Activated CD8-positive, alpha-beta memory T cell treated with anti-CD3 and anti-CD28 coated beads for 4 hours (primary cell): ENCODE data around the gene TMEM8B.
"Not testable (repeated sequence)": the region's sequence is repeated elsewhere in the genome, so short reads cannot be mapped to it uniquely, and the experiment has no call there.

Experiments used
- DNase-seq, 2 donors: peaks; one replicate each; pipeline ENCODE4 v3.0.0-alpha.2; 2020; ENCODE audit warnings: low read depth in 2 of 2

Gene TMEM8B

DNA sequence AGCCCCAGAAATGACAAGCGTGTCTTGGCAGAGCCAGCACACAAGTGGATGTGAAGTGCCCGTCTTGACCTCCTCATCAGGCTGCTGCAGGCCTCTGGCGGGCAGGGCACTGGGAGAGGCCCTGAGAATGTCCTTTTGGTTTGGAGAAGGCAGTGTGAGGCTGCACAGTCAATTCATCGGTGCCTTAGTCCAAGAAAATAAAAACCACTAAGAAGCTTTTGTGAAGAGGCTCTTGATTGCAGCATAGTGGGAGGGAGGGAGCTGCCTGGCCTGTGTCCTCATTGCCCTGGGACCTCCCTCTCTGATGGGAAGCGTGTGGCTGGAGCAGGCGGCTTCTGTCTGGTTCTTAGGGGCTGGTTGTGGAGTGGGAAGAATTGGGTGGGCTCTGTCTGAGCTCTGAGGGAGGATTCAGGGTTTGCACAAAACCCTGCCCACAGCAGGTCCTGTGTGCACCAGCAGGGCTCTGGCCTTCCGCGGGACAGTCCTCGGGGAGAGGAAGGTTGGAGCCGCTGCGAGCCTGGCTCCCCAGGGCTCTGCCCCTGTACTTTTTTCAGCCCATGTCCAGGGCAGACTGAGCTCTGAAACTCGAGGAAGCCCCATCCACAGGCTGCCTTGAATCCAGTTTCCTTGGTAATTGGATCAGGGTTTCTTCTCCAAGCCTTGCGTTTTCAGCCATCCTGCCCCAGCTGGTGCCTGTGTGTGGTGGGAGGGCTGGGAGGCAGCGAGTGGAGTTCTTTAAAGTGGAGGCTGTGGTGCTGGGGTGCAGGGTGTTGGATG lies 78.1 kb downstream of the TMEM8B start:
- no peak for DNase-seq

DNA sequence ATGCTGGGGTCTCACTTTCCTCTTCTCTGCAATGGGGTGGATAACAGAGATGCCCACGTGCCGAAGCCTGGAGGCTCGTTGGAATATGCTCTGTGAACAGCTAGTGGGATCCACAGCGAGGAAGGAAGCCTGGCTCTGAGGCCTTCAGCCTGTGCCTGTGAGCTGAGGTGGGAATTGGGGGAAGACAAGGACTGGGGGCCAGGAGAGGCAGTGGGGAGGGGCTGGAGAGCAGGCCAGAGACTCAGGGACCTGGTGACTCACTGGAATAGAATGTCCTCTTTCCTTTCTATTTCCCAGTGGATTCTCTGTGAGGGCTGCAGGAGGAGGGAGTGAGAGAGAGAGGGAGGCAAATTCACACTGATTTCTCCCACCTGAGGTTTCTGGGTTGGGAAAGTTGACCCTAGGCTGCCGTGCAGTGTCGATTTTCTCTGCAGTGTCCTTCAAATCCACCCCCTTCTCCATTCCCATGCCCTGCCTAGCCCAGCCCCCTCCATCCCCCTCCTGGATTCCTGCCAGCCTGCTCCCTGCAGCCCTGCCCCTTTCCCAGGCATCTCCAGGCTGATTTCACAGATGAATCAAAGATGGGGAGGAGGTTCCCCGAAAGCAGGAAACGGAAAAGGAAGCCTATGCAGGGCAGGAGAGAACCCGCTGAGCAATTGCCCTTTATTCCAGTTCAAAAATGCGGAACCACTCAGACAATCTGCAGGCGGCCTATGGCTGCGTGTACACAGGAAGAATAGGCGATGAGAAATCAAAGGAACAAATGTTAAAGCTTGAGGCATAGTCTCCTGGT lies 78.9 kb downstream of the TMEM8B start:
- no peak for DNase-seq

DNA sequence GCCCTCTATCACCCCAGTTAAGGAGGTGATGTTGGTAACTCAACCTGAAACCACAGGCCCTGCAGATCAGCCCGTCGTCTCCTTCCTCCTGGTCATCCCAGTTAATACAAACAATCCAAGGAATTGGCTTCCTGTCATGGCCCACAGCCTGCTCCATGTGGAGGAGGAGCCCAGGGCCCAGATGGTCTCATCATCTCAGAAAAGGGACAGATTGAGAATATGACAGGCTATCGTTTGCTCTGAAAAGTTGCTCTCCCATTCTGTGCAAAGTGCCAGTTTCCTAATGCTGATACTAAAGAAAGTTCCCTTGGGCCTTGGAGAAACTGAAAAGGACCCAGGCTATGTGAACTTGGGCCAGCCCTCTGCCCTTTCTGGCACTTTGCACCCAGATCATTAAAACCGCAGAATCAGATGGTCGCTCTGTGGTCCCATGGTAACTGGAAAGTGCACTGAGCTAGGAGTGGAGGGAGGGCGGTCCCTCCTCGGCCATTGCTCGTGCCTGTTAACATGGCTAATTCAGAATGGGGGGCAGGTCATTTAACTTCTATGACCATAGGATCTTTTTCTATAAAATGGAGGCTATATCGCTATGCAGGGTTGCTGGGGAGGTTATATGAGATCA lies 79.6 kb downstream of the TMEM8B start:
- no peak for DNase-seq

DNA sequence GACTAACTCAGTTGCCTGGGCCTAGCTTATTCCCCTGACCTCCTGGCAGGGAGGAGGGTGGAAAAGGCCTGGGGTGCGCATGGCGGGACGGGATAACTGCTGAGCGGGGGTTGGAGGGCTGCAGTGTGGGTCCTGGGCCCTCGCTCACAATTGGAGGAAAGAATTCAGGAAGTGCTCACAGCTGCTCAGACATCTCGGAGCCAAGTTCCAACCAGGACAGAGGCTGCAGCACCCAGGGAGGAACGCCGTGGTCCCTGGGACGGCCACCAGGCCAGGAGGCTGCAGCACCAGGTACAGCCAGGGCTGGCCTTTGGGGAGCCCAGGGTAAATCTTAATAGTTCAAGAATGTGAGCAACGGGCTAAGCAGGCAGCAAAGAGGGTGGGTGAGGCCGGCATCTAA lies 80.2 kb downstream of the TMEM8B start, which contains the start of gene SPAAR:
Gene SPAAR (plus strand): TSS at position 217 of the 400 bp plus-strand sequence. CDS start 974 bp downstream, outside the sequence.
- DNase-seq = no peak

DNA sequence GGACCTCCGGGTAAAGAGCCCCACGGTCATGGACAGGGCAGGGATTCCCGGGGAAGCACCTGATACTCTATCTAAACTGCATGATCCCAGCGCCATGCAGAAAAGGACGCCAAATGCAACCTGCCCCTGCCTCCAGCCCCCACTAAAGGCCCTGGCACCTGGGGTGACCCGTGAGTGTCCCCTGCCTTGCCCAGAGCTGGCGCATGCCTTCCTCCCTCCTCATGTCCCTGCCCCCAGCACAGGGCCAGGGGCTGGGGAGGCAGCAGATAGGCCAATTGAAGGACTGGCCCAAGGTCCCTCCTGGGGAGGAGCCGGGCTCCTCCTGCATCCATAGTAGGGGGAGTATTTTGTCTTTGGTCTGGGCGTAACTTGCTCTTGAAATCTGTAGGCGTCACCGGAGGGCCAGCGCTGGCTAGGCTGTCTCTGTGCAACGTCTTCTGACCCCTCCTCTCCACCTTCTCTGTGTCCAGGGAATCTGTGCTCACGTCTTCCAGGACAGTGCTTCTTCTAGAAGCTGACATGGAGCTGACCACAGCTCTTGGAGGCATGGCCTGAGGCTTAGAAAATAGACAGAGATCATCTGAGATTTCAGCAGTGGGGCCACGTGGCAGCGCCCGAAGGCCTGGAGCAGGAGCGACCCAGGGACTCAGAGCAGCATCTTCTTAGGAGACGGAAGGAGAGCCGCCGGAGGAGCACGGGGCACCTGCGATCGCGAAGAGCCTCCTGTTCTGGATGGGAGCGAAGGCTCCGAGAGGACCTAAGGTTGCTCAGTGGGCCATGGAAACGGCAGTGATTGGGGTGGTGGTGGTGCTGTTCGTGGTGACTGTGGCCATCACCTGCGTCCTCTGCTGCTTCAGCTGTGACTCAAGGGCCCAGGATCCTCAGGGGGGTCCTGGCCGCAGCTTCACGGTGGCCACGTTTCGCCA lies 80.9 kb downstream of the TMEM8B start:
- no peak for DNase-seq

DNA sequence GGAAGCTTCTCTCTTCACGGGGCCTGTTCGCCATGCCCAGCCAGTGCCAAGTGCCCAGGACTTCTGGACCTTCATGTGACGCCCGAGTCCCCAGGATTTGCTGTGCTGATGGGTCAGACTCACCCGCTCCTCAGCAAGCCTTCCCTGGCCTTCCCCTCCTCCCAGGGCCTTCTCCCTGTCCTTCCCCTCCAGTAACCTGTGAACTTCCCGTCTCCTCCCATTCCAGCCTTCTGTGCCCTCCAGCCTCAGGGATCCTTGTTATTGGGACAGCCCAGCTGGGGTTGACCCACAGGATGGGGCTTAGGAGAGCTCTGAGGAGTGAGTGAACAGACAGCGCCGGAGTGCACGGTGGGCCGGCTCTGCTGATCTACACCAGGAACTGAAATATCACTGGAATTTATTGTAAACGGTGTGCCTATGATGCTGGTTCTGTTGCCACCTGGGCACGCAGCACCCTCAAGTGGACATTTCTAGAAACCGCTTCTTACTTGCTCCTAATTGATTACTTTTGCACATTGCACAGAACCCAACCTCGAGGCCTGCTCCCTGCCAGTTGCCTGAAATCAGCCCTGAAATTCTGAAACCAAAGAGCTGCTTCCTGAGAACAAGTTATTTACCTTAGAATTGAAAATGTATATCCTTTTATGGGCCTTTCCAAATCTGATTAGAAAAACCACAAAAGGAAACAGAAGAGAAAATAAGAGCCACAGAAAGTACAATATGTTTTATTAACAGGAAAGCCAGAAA lies 81.8 kb downstream of the TMEM8B start:
- no peak for DNase-seq

DNA sequence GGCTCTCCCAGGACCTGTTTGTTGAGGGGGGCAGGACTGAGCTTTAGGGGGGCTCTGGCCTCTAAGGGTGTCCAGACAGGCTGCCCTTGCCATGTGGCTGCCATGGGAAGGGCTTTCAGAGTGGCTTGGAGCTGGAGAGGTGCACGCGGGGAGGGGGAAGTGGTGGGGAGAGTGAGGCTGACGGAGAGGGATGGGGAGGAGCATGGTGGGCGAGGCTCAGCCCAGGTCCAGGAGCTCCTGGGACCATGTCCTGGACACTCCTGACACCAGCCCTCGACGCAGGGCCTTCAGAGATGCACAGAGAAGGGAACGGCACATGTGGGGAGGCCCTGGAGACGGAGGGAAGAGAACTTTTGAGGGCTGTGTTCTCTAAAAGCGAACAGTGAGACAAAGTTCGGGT lies 82.7 kb downstream of the TMEM8B start:
- no peak for DNase-seq

DNA sequence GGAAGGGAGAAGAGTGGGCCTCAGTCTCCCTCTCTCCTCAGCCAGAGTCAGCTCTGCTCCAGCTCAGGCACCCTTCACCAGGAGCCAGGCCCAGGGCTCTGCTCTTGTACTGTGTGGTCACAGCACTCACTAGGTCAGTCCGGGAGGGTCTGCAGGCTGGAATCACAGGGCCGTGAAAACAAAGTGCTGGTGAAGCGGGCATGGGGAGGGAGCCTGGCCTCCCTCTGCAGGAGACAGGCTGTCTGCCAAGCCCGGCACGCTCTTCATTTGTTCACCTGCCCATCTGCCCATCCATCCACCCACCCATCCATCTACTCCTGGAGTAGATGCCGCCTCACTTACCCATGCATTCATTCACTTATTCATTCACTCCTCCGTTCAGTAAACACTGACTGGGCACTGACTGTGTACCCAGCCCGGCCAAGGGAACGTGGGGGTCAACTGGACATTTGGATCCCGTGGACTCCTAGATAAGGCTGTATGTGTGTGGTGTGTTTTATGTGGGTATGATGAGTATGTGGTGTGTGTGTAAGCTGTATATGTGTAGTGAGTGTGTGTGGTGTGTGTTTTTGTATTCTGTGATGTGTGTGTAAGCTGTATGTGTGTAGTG lies 83.9 kb downstream of the TMEM8B start:
- DNase-seq = no peak

DNA sequence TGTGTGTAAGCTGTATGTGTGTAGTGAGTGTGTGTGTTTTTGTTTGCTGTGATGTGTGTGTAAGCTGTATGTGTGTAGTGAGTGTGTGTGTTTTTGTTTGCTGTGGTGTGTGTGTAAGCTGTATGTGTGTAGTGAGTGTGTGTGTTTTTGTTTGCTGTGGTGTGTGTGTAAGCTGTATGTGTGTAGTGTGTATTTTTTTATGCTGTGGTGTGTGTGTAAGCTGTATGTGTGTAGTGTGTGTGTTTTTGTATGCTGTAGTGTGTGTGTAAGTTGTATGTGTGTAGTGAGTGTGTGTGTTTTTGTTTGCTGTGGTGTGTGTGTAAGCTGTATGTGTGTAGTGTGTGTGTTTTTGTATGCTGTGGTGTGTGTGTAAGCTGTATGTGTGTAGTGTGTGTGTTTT lies 84.4 kb downstream of the TMEM8B start:
- DNase-seq = not testable (repeated sequence)

DNA sequence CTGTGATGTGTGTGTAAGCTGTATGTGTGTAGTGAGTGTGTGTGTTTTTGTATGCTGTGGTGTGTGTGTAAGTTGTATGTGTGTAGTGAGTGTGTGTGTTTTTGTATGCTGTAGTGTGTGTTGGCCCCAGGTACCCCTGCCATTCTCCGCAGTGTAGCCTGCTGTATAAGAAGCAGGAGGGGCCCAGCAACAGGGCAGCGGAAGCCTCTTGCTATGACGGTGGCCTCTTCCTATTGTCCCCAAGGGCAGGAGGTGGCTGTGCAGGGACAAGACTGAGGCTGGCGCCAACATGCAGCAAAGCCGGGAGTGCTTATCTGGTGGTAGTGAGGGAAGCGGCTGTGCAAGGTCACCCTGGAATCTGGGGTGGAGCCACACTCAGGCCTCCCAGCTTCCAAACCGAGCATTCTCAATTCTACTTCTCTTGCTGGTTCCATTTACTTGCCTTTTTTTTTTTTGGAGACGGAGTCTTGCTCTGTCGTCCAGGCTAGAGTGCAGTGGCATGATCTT lies 85.3 kb downstream of the TMEM8B start:
- DNase-seq = no peak
